ENCODE measurements around the gene SYTL5. TPM values are rescaled to one million over a fixed set of nuclear protein-coding genes. Genes with fewer than 3 reads are reported as not detected.

SYTL5 gene
- total RNA-seq, 1 experiment from 2014 or later = 4.3 TPM

- no peak for DNase-seq (ENCODE audit: low read depth)
Measured at GRCh38 chrX:38087594-38087993, 81.2 kb downstream of the SYTL5 start.

- no peak for DNase-seq (ENCODE audit: low read depth)
Measured at GRCh38 chrX:38089173-38089982, 83.0 kb downstream of the SYTL5 start.

GRCh38 chrX:38095971-38096529 lies 89.7 kb downstream of the SYTL5 start:
- DNase-seq (ENCODE audit: low read depth) = peak; percentile 65

- no peak for DNase-seq (ENCODE audit: low read depth)
Measured at GRCh38 chrX:38099688-38100087, 93.3 kb downstream of the SYTL5 start.

- no peak for DNase-seq (ENCODE audit: low read depth)
Measured at GRCh38 chrX:38102240-38102639, 95.9 kb downstream of the SYTL5 start.

GRCh38 chrX:38102875-38103274 lies 96.5 kb downstream of the SYTL5 start:
- DNase-seq (ENCODE audit: low read depth) = no peak

- DNase-seq (ENCODE audit: low read depth) = no peak
Measured at GRCh38 chrX:38103857-38104812, 97.8 kb downstream of the SYTL5 start.

GRCh38 chrX:38105216-38105725 lies 98.9 kb downstream of the SYTL5 start:
- DNase-seq (ENCODE audit: low read depth) = no peak

GRCh38 chrX:38106991-38107655 lies 100.8 kb downstream of the SYTL5 start:
- DNase-seq (ENCODE audit: low read depth) = no peak

- no peak for DNase-seq (ENCODE audit: low read depth)
Measured at GRCh38 chrX:38108364-38108763, 102.0 kb downstream of the SYTL5 start.

GRCh38 chrX:38109042-38109898 lies 102.9 kb downstream of the SYTL5 start:
- no peak for DNase-seq (ENCODE audit: low read depth)

- no peak for DNase-seq (ENCODE audit: low read depth)
Measured at GRCh38 chrX:38110231-38110630, 103.9 kb downstream of the SYTL5 start.

- no peak for DNase-seq (ENCODE audit: low read depth)
Measured at GRCh38 chrX:38111196-38111595, 104.8 kb downstream of the SYTL5 start.

GRCh38 chrX:38112566-38112965 lies 106.2 kb downstream of the SYTL5 start:
- peak; percentile 47 for DNase-seq (ENCODE audit: low read depth)

GRCh38 chrX:38116706-38117105 lies 110.4 kb downstream of the SYTL5 start:
- no peak for DNase-seq (ENCODE audit: low read depth)

GRCh38 chrX:38117485-38117884 lies 111.1 kb downstream of the SYTL5 start:
- peak; percentile 23 for DNase-seq (ENCODE audit: low read depth)

- DNase-seq (ENCODE audit: low read depth) = peak; percentile 12
Measured at GRCh38 chrX:38124000-38124399, 117.6 kb downstream of the SYTL5 start.

GRCh38 chrX:38126179-38126578 lies 119.8 kb downstream of the SYTL5 start:
- peak; percentile 15 for DNase-seq (ENCODE audit: low read depth)

GRCh38 chrX:38127961-38128360 lies 121.6 kb downstream of the SYTL5 start:
- peak; percentile 13 for DNase-seq (ENCODE audit: low read depth)

- no peak for DNase-seq (ENCODE audit: low read depth)
Measured at GRCh38 chrX:38129366-38129765, 123.0 kb downstream of the SYTL5 start.

Measured in RPMI7951 (cell line).